Measurements from ENCODE around the gene CREB5. TPM values are rescaled to one million over a fixed set of nuclear protein-coding genes. Genes with fewer than 3 reads are reported as not detected.
"Not testable (repeated sequence)": the region's sequence is repeated elsewhere in the genome, so short reads cannot be mapped to it uniquely, and the experiment has no call there.

CREB5 gene
- total RNA-seq, 1 experiment from 2014 or later = 1.3 TPM

GRCh38 chr7:28595801-28596200 is 183.5 kb downstream of the CREB5 start (continued):
- TF ChIP-seq ATF3 (CRISPR knock-in tag; conservative IDR thresholded peaks at IDR 0.05) (no peak), CBFB (CRISPR knock-in tag; IDR thresholded peaks at IDR 0.05; ENCODE audit: low read depth) (no peak), CREB1 (CRISPR knock-in tag; IDR thresholded peaks at IDR 0.05) (no peak), TEAD1 (CRISPR knock-in tag; IDR thresholded peaks at IDR 0.05) (no peak)

DNA sequence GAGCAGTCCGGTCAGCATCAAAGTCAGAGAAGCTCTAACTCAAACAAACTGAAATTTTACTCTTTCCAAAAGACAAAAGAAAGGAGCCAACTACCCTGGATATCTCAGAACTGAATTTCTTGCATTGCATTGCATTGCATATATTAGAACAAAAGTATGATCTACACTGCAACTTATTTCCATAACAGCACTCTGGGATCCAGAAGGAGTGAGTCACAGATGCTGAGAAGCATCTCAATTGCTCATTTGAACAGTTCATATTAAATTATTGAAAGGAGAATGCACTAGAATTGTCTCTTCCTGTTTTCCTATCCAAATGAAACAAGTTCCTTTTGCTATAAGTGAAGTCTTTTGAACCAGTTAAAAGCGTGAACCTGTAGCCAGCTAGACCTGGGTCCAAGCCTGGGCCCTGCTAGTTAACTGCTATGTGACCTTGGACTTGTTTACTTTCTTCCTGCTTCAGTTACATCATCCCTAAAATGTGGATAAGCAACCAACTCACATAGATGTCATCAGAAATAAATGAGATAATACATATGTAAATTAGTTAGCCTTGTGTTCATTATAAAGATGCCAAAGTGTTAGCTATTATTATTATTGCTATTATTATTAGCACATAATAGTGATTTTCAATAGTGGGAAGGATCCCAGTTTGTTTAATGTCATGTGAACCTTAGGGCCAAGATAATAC is 184.1 kb downstream of the CREB5 start:
- H3K27ac Mint-ChIP-seq = no peak overlapping the region
- no peaks in the 10 kb centered on the region for H3K4me1 Mint-ChIP-seq
- no peaks in the 10 kb centered on the region for H3K9me3 Mint-ChIP-seq
- peak; percentile 89 for TF ChIP-seq GABPB1 (CRISPR knock-in tag; IDR thresholded peaks at IDR 0.05)
- TF ChIP-seq, protein P1, sequence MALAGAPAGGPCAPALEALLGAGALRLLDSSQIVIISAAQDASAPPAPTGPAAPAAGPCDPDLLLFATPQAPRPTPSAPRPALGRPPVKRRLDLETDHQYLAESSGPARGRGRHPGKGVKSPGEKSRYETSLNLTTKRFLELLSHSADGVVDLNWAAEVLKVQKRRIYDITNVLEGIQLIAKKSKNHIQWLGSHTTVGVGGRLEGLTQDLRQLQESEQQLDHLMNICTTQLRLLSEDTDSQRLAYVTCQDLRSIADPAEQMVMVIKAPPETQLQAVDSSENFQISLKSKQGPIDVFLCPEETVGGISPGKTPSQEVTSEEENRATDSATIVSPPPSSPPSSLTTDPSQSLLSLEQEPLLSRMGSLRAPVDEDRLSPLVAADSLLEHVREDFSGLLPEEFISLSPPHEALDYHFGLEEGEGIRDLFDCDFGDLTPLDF (CRISPR knock-in tag; IDR thresholded peaks at IDR 0.05) = no peak
- no peak for TF ChIP-seq FOXK1 (CRISPR knock-in tag; IDR thresholded peaks at IDR 0.05)
- ChIA-PET POLR2A (no interaction called here), CTCF (no interaction called here)
- no peak overlapping the region for H3K4me3 Mint-ChIP-seq
- ATAC-seq = no peak
- DNase-seq (ENCODE audit: low spot score) = no peak
- H3K36me3 Mint-ChIP-seq = no peaks in the 10 kb centered on the region
- H3K27me3 Mint-ChIP-seq (ENCODE audit: low read depth) = no peaks in the 10 kb centered on the region

DNA sequence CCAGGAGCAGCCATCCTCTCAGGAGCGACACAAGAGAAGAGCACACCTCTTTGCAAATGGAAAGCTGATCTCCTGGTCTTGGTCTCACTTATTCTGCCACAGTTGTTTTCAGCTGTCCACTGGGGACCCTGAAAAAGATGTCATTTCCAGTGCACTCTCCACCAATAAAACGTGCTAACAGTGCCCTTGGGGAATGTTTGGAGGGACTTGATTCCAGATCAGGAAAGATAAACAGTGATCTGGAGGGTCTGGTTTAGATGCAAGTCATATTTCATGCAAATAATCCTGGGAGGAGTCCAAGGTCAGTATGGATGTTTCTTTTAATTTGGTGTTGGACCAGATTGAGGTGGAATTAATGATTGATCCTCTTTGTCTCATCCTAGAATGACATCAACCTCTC is 185.0 kb downstream of the CREB5 start:
- ChIA-PET POLR2A (no interaction called here), CTCF (no interaction called here)
- Mint-ChIP-seq H3K36me3 (no peaks in the 10 kb centered on the region), H3K27me3 (ENCODE audit: low read depth) (no peaks in the 10 kb centered on the region), H3K4me3 (no peak overlapping the region), H3K4me1 (no peaks in the 10 kb centered on the region), H3K9me3 (peaks cover 1% of the 10 kb centered on the region), H3K27ac (no peak overlapping the region)
- no peak for TF ChIP-seq TEAD1 (CRISPR knock-in tag; IDR thresholded peaks at IDR 0.05)
- no peak for TF ChIP-seq NFE2L1 (CRISPR knock-in tag; IDR thresholded peaks at IDR 0.05)
- TF ChIP-seq MAX (CRISPR knock-in tag; IDR thresholded peaks at IDR 0.05) = no peak
- TF ChIP-seq ZNF219 (CRISPR knock-in tag; IDR thresholded peaks at IDR 0.05; ENCODE audit: borderline replicate concordance) = no peak
- TF ChIP-seq ESRRA (CRISPR knock-in tag; IDR thresholded peaks at IDR 0.05; ENCODE audit: borderline replicate concordance) = no peak
- TF ChIP-seq ATF1 (CRISPR knock-in tag; IDR thresholded peaks at IDR 0.05) = no peak
- no peak for TF ChIP-seq PRRX2 (CRISPR knock-in tag; IDR thresholded peaks at IDR 0.05)
- no peak for TF ChIP-seq MYBL2 (CRISPR knock-in tag; IDR thresholded peaks at IDR 0.05)
- no peak for TF ChIP-seq HMGXB4 (CRISPR knock-in tag; IDR thresholded peaks at IDR 0.05)
- TF ChIP-seq AR (CRISPR knock-in tag; IDR thresholded peaks at IDR 0.05) = no peak
- TF ChIP-seq NFATC4 (CRISPR knock-in tag; IDR thresholded peaks at IDR 0.05) = no peak
- TF ChIP-seq ATF3 (CRISPR knock-in tag; conservative IDR thresholded peaks at IDR 0.05) = no peak
- TF ChIP-seq CBFB (CRISPR knock-in tag; IDR thresholded peaks at IDR 0.05; ENCODE audit: low read depth) = no peak
- no peak for TF ChIP-seq MXD4 (CRISPR knock-in tag; IDR thresholded peaks at IDR 0.05; ENCODE audit: borderline replicate concordance)
- TF ChIP-seq NR1H2 (CRISPR knock-in tag; IDR thresholded peaks at IDR 0.05) = no peak
- TF ChIP-seq NFYB (CRISPR knock-in tag; conservative IDR thresholded peaks at IDR 0.05; ENCODE audit: low read depth) = no peak
- ATAC-seq (no peak), DNase-seq (ENCODE audit: low spot score) (no peak)

- POLR2A ChIA-PET; H3K27me3 Mint-ChIP-seq (ENCODE audit: low read depth); H3K27ac Mint-ChIP-seq; DNase-seq (ENCODE audit: low spot score); H3K9me3 Mint-ChIP-seq; H3K4me3 Mint-ChIP-seq; H3K4me1 Mint-ChIP-seq; H3K36me3 Mint-ChIP-seq; ATAC-seq: not testable (repeated sequence)
- CTCF ChIA-PET = interaction anchor here (1.2 kb wide), 1 partner anchor 17 kb away, joined by 3 read pairs; no protein-coding TSS in a partner anchor
Measured at GRCh38 chr7:28598037-28598436, 185.7 kb downstream of the CREB5 start.
